Activated B cell treated with CpG ODN at 0.5 μM for 24 hours (primary cell): ENCODE measurements around the gene SPPL2C. TPM values are rescaled to one million over a fixed set of nuclear protein-coding genes. Genes with fewer than 3 reads are reported as not detected.

Experiments
- ATAC-seq: fragments of 200-7000 bp; cut with Tn5 transposase; one replicate; pipeline ENCODE4 v1.10.0; 2021; ENCODE audit warnings: low read depth, mild to moderate bottlenecking, moderate library complexity
- CTCF ChIA-PET: fragments of 350-600 bp; sonication (Branson Sonifier 250); formaldehyde crosslinking; loops from one replicate; lab custom pipeline; 2021; ENCODE audit warnings: antibody characterized with exemption; lab: Charles Lee
- POLR2A ChIA-PET: fragments of 350-600 bp; sonication (Branson Sonifier 250); formaldehyde crosslinking; loops from one replicate; lab custom pipeline; 2021; ENCODE audit warnings: antibody characterized with exemption; lab: Charles Lee
- DNase-seq: peaks from one replicate; pipeline ENCODE4 v3.0.0; 2022
- H3K27ac Mint-ChIP-seq: one replicate; pipeline ENCODE4 v1.8.0; 2020; ENCODE audit warnings: mixed read lengths
- H3K27me3 Mint-ChIP-seq: one replicate; pipeline ENCODE4 v1.8.0; 2021; ENCODE audit warnings: mixed read lengths
- H3K36me3 Mint-ChIP-seq: one replicate; pipeline ENCODE4 v1.8.0; 2021; ENCODE audit warnings: low read depth, mixed read lengths
- H3K4me1 Mint-ChIP-seq: one replicate; pipeline ENCODE4 v1.8.0; 2021; ENCODE audit warnings: mixed read lengths
- H3K4me3 Mint-ChIP-seq: one replicate; pipeline ENCODE4 v1.8.0; 2020; ENCODE audit warnings: mild to moderate bottlenecking, mixed read lengths
- H3K9me3 Mint-ChIP-seq: one replicate; pipeline ENCODE4 v1.8.0; 2020; ENCODE audit warnings: mixed read lengths
- CTCF ChIP-seq: fragments of 200-600 bp; IDR thresholded peaks from one replicate; pipeline ENCODE4 v1.8.0; 2022; ENCODE audit warnings: antibody characterized with exemption, mild to moderate bottlenecking
- intact Hi-C: fragments of 100-400 bp; cut with micrococcal nuclease; formaldehyde crosslinking; loops from one replicate; pipeline ENCODE4 v1.15.1; 2024
- total RNA-seq: library from RNA; stranded (reverse); gene quantifications from 2 replicates; pipeline ENCODE4 v1.2.3, GENCODE V29; 2022

The SPPL2C gene
- total RNA-seq, 1 donor from 2014 or later = not detected

GRCh38 chr17:45818699-45819098 is 26.0 kb upstream of the SPPL2C start:
- no peak for TF ChIP-seq CTCF
- no peak overlapping the region for H3K4me3 Mint-ChIP-seq
- H3K27me3 Mint-ChIP-seq = peaks cover 9% of the 10 kb centered on the region
- ATAC-seq (no peak), DNase-seq (no peak)
- H3K36me3 Mint-ChIP-seq = no peaks in the 10 kb centered on the region
- H3K4me1 Mint-ChIP-seq = no peaks in the 10 kb centered on the region
- POLR2A ChIA-PET = no interaction called here
- CTCF ChIA-PET = no interaction called here
- no peak overlapping the region for H3K27ac Mint-ChIP-seq
- intact Hi-C loops = no loop called here
- H3K9me3 Mint-ChIP-seq = no peaks in the 10 kb centered on the region

GRCh38 chr17:45819632-45820031 is 25.0 kb upstream of the SPPL2C start:
- Mint-ChIP-seq H3K4me3 (no peak overlapping the region), H3K27ac (no peak overlapping the region), H3K9me3 (no peaks in the 10 kb centered on the region), H3K4me1 (no peaks in the 10 kb centered on the region), H3K27me3 (peaks cover 8% of the 10 kb centered on the region), H3K36me3 (no peaks in the 10 kb centered on the region)
- DNase-seq = no peak
- intact Hi-C loops = no loop called here
- CTCF ChIA-PET = interaction anchor here (1.2 kb wide), 1 partner anchor 12 kb away, joined by 4 read pairs; no protein-coding TSS in a partner anchor
- POLR2A ChIA-PET = no interaction called here
- TF ChIP-seq CTCF = no peak
- ATAC-seq = no peak

GRCh38 chr17:45820052-45820780 is 24.5 kb upstream of the SPPL2C start:
- no peaks in the 10 kb centered on the region for H3K9me3 Mint-ChIP-seq
- no peaks in the 10 kb centered on the region for H3K36me3 Mint-ChIP-seq
- ATAC-seq (no peak), DNase-seq (no peak)
- no peak for TF ChIP-seq CTCF
- H3K27me3 Mint-ChIP-seq = peaks cover 6% of the 10 kb centered on the region
- intact Hi-C loops = no loop called here
- CTCF ChIA-PET = interaction anchor here (1.2 kb wide), 1 partner anchor 12 kb away, joined by 4 read pairs; no protein-coding TSS in a partner anchor
- POLR2A ChIA-PET = no interaction called here
- H3K4me3 Mint-ChIP-seq = no peak overlapping the region
- no peak overlapping the region for H3K27ac Mint-ChIP-seq
- no peaks in the 10 kb centered on the region for H3K4me1 Mint-ChIP-seq

- Mint-ChIP-seq H3K36me3 (no peaks in the 10 kb centered on the region), H3K4me3 (no peak overlapping the region), H3K4me1 (no peaks in the 10 kb centered on the region), H3K9me3 (no peaks in the 10 kb centered on the region), H3K27me3 (peaks cover 6% of the 10 kb centered on the region), H3K27ac (no peak overlapping the region)
- TF ChIP-seq CTCF = no peak
- POLR2A ChIA-PET = no interaction called here
- intact Hi-C loops = no loop called here
- no peak for ATAC-seq
- DNase-seq = no peak
- CTCF ChIA-PET = no interaction called here
These were observed 23.5 kb upstream of the SPPL2C start for GRCh38 chr17:45821147-45821546.

- peaks cover 9% of the 10 kb centered on the region for H3K27me3 Mint-ChIP-seq
- no peaks in the 10 kb centered on the region for H3K9me3 Mint-ChIP-seq
- no peaks in the 10 kb centered on the region for H3K36me3 Mint-ChIP-seq
- H3K4me1 Mint-ChIP-seq = no peaks in the 10 kb centered on the region
- ATAC-seq = no peak
- no peak overlapping the region for H3K27ac Mint-ChIP-seq
- ChIA-PET CTCF (interaction anchor here (1.2 kb wide), 1 partner anchor 184 kb away, joined by 5 read pairs; no protein-coding TSS in a partner anchor), POLR2A (no interaction called here)
- DNase-seq = no peak
- no peak overlapping the region for H3K4me3 Mint-ChIP-seq
- intact Hi-C loops = no loop called here
- no peak for TF ChIP-seq CTCF
These were observed 21.1 kb upstream of the SPPL2C start for GRCh38 chr17:45823598-45823997.
